H1 (cell line): ENCODE data around the gene CPO. TPM values are rescaled to one million over a fixed set of nuclear protein-coding genes. Genes with fewer than 3 reads are reported as not detected.

Experiments
- CTCF ChIA-PET: fragments of 300-600 bp; sonication (Branson Sonifier 250); formaldehyde crosslinking; loops from one replicate; lab custom pipeline; 2021; ENCODE audit not compliant: partially characterized antibody; lab: Charles Lee
- POLR2A ChIA-PET: fragments of 300-600 bp; sonication (Branson Sonifier 250); formaldehyde crosslinking; loops from one replicate; lab custom pipeline; 2021; ENCODE audit warnings: inconsistent platforms; ENCODE audit not compliant: partially characterized antibody; lab: Charles Lee
- DNase-seq, 2 experiments: peaks; one replicate each; pipeline versions ENCODE4 v3.0.0 to v3.0.0-alpha.2; 2010 to 2022; ENCODE audit warnings: low spot score in 2 of 2, low read depth in 1 of 2, mixed read lengths in 1 of 2
- FAIRE-seq: peaks from 2 replicates; lab custom pipeline; 2011; peaks lifted over from hg19 to GRCh38; lab: Jason Lieb, UNC
- H2AFZ ChIP-seq: 2 replicates; pipeline ENCODE4 v1.8.1; 2012; ENCODE audit warnings: low read length, inconsistent platforms
- H2AK5ac ChIP-seq: 2 replicates; pipeline ENCODE4 v1.6.1; 2013; ENCODE audit warnings: low read depth, low read length
- H2BK120ac ChIP-seq: replicated peaks from 2 replicates; pipeline ENCODE3; 2013; ENCODE audit warnings: low read depth, low read length, inconsistent platforms
- H2BK12ac ChIP-seq: 2 replicates; pipeline ENCODE4 v1.6.1; 2013; ENCODE audit warnings: low read depth, low read length
- H2BK15ac ChIP-seq: 2 replicates; pipeline ENCODE4 v1.6.1; 2013; ENCODE audit warnings: low read length
- H2BK20ac ChIP-seq: 2 replicates; pipeline ENCODE4 v1.6.1; 2013; ENCODE audit warnings: low read length
- H2BK5ac ChIP-seq: 2 replicates; pipeline ENCODE4 v1.6.1; 2013; ENCODE audit warnings: low read depth, low read length
- H3K14ac ChIP-seq: 2 replicates; pipeline ENCODE4 v1.6.1; 2013; ENCODE audit warnings: inconsistent platforms; ENCODE audit not compliant: insufficient read length
- H3K18ac ChIP-seq: 2 replicates; pipeline ENCODE4 v1.6.1; 2013; ENCODE audit warnings: low read length; ENCODE audit errors: extremely low read depth
- H3K23ac ChIP-seq: 2 replicates; pipeline ENCODE4 v1.6.1; 2013; ENCODE audit warnings: inconsistent platforms; ENCODE audit not compliant: insufficient read length
- H3K23me2 ChIP-seq: 2 replicates; pipeline ENCODE4 v1.6.1; 2013; ENCODE audit warnings: low read depth, low read length
- H3K27ac ChIP-seq: 2 replicates; pipeline ENCODE4 v1.6.1; 2011; ENCODE audit warnings: low read depth, low read length, inconsistent platforms
- H3K27me3 ChIP-seq, 4 experiments: replicated peaks in 1 of 4; 1 replicate in 1 of 4; 2 replicates in 3 of 4; pipeline versions ENCODE4 v1.6.1 to v1.8.1; 2011 to 2013; ENCODE audit warnings: low read length in 3 of 4, mild to moderate bottlenecking in 3 of 4, inconsistent platforms in 2 of 4, mixed read lengths in 2 of 4, moderate library complexity in 1 of 4; ENCODE audit not compliant: control insufficient read depth in 3 of 4, insufficient read depth in 3 of 4; ENCODE audit errors: extremely low read depth in 1 of 4
- H3K36me3 ChIP-seq, 4 experiments: 2 replicates each; pipeline versions ENCODE4 v1.6.1 to v1.8.1; 2011 to 2013; ENCODE audit warnings: mild to moderate bottlenecking in 4 of 4, low read length in 3 of 4, moderate library complexity in 2 of 4, control low read depth in 1 of 4, inconsistent platforms in 1 of 4; ENCODE audit not compliant: insufficient read depth in 4 of 4, control insufficient read depth in 2 of 4
- H3K4ac ChIP-seq: replicated peaks from 2 replicates; pipeline ENCODE3; 2013; ENCODE audit warnings: low read length, low read depth, mixed read lengths, inconsistent platforms; ENCODE audit not compliant: insufficient read length
- H3K4me1 ChIP-seq, 4 experiments: replicated peaks in 1 of 4; 1 replicate in 1 of 4; 2 replicates in 3 of 4; pipeline versions ENCODE4 v1.6.1 to v1.8.1; 2011 to 2013; ENCODE audit warnings: low read length in 3 of 4, inconsistent platforms in 2 of 4, mixed read lengths in 1 of 4; ENCODE audit not compliant: insufficient read depth in 4 of 4, control insufficient read depth in 3 of 4
- H3K4me2 ChIP-seq, 2 experiments: 2 replicates each; pipeline versions ENCODE4 v1.6.1 to v1.8.1; 2011 to 2013; ENCODE audit warnings: low read depth in 2 of 2, low read length in 2 of 2, control low read depth in 1 of 2, inconsistent platforms in 1 of 2, mild to moderate bottlenecking in 1 of 2; ENCODE audit not compliant: insufficient read depth in 1 of 2
- H3K4me3 ChIP-seq, 4 experiments: fragments of 200-600, 300-600 bp in 1 of 4; sonication (generic), shearing (Covaris generic), sonication (Bioruptor Twin) in 1 of 4; 2 replicates each; pipeline versions ENCODE4 v1.5.1 to v1.8.1; 2011 to 2016; ENCODE audit warnings: low read length in 4 of 4, low read depth in 3 of 4, control low read depth in 2 of 4, inconsistent platforms in 2 of 4, mild to moderate bottlenecking in 2 of 4, mixed read lengths in 1 of 4, moderate library complexity in 1 of 4; ENCODE audit not compliant: insufficient read depth in 2 of 4; ENCODE audit errors: extremely low read depth in 1 of 4
- H3K56ac ChIP-seq: replicated peaks from 2 replicates; pipeline ENCODE3; 2013; ENCODE audit warnings: low read depth, mild to moderate bottlenecking, mixed read lengths, low read length, inconsistent platforms; ENCODE audit not compliant: insufficient read length
- H3K79me1 ChIP-seq: 2 replicates; pipeline ENCODE4 v1.6.1; 2013; ENCODE audit warnings: low read depth, low read length, control low read depth
- H3K79me2 ChIP-seq, 2 experiments: 2 replicates each; pipeline versions ENCODE4 v1.6.1 to v1.8.1; 2012 to 2013; ENCODE audit warnings: low read length in 2 of 2, mild to moderate bottlenecking in 2 of 2, inconsistent platforms in 1 of 2; ENCODE audit not compliant: insufficient read depth in 2 of 2, control insufficient read depth in 1 of 2
- H3K9ac ChIP-seq, 4 experiments: replicated peaks in 1 of 4; 1 replicate in 1 of 4; 2 replicates in 3 of 4; pipeline versions ENCODE4 v1.6.1 to v1.8.1; 2011 to 2013; ENCODE audit warnings: low read depth in 3 of 4, low read length in 3 of 4, control low read depth in 2 of 4, mild to moderate bottlenecking in 2 of 4, moderate library complexity in 2 of 4, inconsistent platforms in 1 of 4; ENCODE audit errors: extremely low read depth in 1 of 4
- H3K9me3 ChIP-seq, 2 experiments: 2 replicates each; pipeline versions ENCODE4 v1.6.1 to v1.8.1; 2012 to 2013; ENCODE audit warnings: mild to moderate bottlenecking in 2 of 2, moderate library complexity in 2 of 2, control low read depth in 1 of 2, inconsistent platforms in 1 of 2, low read depth in 1 of 2, low read length in 1 of 2, mixed read lengths in 1 of 2; ENCODE audit not compliant: insufficient read depth in 2 of 2
- H4K20me1 ChIP-seq, 2 experiments: replicated peaks in 1 of 2; 2 replicates each; pipeline versions ENCODE3 to v1.8.1; 2011 to 2013; ENCODE audit warnings: inconsistent platforms in 2 of 2, low read length in 2 of 2, mild to moderate bottlenecking in 1 of 2; ENCODE audit not compliant: insufficient read depth in 2 of 2, control insufficient read depth in 1 of 2
- H4K5ac ChIP-seq: 2 replicates; pipeline ENCODE4 v1.6.1; 2013; ENCODE audit warnings: low read length, low read depth, mixed read lengths, inconsistent platforms; ENCODE audit not compliant: insufficient read length
- H4K8ac ChIP-seq: 2 replicates; pipeline ENCODE4 v1.8.0; 2013; ENCODE audit warnings: mild to moderate bottlenecking, moderate library complexity, low read length, inconsistent platforms; ENCODE audit not compliant: insufficient read depth; ENCODE audit errors: extremely low read depth
- H4K91ac ChIP-seq: replicated peaks from 2 replicates; pipeline ENCODE3; 2013; ENCODE audit warnings: low read length, mixed read lengths, inconsistent platforms; ENCODE audit not compliant: insufficient read length
- POLR2AphosphoS5 ChIP-seq: IDR thresholded peaks from 2 replicates; pipeline ENCODE4 v1.6.1; 2011; ENCODE audit warnings: low read depth, low read length
- WGBS, 2 experiments: shearing (Covaris generic) in 1 of 2; methylation state at CpG; one replicate each; pipeline versions ENCODE4 v1.1.6 to v1.1.7; 2013 to 2015; ENCODE audit warnings: low lambda C conversion rate in 2 of 2, mixed read lengths in 2 of 2, inconsistent platforms in 1 of 2, low coverage in 1 of 2, missing lambda C conversion rate in 1 of 2; ENCODE audit not compliant: insufficient replicate concordance in 2 of 2, insufficient coverage in 1 of 2, insufficient read length in 1 of 2; ENCODE audit errors: extremely low coverage in 1 of 2, missing lambda C conversion rate in 1 of 2; 5-methylcytosine and 5-hydroxymethylcytosine counted together
- polyA plus RNA-seq, 7 experiments: library from polyadenylated mRNA; depleted of rRNA in 3 of 7; stranded (reverse) in 5 of 7; unstranded in 2 of 7; fragments of >200 nt in 5 of 7; fragments of 200-250 nt in 2 of 7; gene quantifications; 1 replicate in 5 of 7; 2 replicates in 1 of 7; 4 replicates in 1 of 7; pipeline versions ENCODE4 v1.2.1 to v1.2.3, GENCODE V29; 2011 to 2013; ENCODE audit warnings: missing spikeins in 2 of 7, mixed read lengths in 2 of 7
- total RNA-seq: library from RNA; stranded (reverse); fragmentation: NEBNext Ultra II Directional; extraction: Animal tissue kit (Norgen Biotek cat#: 25700); gene quantifications from 2 replicates; pipeline ENCODE4 v1.2.1, GENCODE V29; 2021

Gene CPO
- total and polyA plus RNA-seq, 2 of the 8 experiments (the other 6 are each of a cell fraction or from before 2014, with no cell fraction given): 1.3 TPM

GRCh38 chr2:206937555-206937954 lies 1.8 kb upstream of the CPO start:
- POLR2A ChIA-PET: no interaction called here
- Histone ChIP-seq H3K18ac (no peak overlapping the region), H3K27me3 (no peaks in the 10 kb centered on the region), H2BK120ac (no peak overlapping the region), H2AFZ (no peak overlapping the region), H3K9me3 (no peaks in the 10 kb centered on the region), H4K20me1 (no peaks in the 10 kb centered on the region), H3K4me3 (no peak overlapping the region), H3K36me3 (no peaks in the 10 kb centered on the region), H3K4me2 (no peak overlapping the region), H4K8ac (no peak overlapping the region), H3K79me2 (no peaks in the 10 kb centered on the region), H2BK12ac (no peak overlapping the region), H3K23me2 (no peaks in the 10 kb centered on the region), H2BK15ac (no peak overlapping the region), H3K79me1 (no peaks in the 10 kb centered on the region), H2BK20ac (no peak overlapping the region), H3K4ac (no peak overlapping the region), H3K9ac (no peak overlapping the region), H2AK5ac (no peak overlapping the region), H3K27ac (no peak overlapping the region), H4K5ac (no peak overlapping the region), H4K91ac (no peak overlapping the region), H3K23ac (no peak overlapping the region), H3K4me1 (no peaks in the 10 kb centered on the region), H3K14ac (no peak overlapping the region), H3K56ac (no peak overlapping the region), H2BK5ac (no peak overlapping the region)
- no peak for FAIRE-seq
- DNase-seq: no peak
- 84% methylated on average over 6 of the region's 6 CpGs; no CpG with 5 or more reads in 1 of the 2 experiments for WGBS, 2 experiments
- CTCF ChIA-PET: interaction anchor here (0.6 kb wide), 1 partner anchor 222 kb away, joined by 3 read pairs; no protein-coding TSS in a partner anchor
- no peak for TF ChIP-seq POLR2AphosphoS5
